ENCODE measurements around the gene CTNNAL1. TPM values are rescaled to one million over a fixed set of nuclear protein-coding genes. Genes with fewer than 3 reads are reported as not detected.

The CTNNAL1 gene
- total RNA-seq, 1 experiment from 2014 or later = 85.6 TPM

GRCh38 chr9:108911820-108912219, 101.5 kb downstream of the CTNNAL1 start:
- TF ChIP-seq, protein P1, sequence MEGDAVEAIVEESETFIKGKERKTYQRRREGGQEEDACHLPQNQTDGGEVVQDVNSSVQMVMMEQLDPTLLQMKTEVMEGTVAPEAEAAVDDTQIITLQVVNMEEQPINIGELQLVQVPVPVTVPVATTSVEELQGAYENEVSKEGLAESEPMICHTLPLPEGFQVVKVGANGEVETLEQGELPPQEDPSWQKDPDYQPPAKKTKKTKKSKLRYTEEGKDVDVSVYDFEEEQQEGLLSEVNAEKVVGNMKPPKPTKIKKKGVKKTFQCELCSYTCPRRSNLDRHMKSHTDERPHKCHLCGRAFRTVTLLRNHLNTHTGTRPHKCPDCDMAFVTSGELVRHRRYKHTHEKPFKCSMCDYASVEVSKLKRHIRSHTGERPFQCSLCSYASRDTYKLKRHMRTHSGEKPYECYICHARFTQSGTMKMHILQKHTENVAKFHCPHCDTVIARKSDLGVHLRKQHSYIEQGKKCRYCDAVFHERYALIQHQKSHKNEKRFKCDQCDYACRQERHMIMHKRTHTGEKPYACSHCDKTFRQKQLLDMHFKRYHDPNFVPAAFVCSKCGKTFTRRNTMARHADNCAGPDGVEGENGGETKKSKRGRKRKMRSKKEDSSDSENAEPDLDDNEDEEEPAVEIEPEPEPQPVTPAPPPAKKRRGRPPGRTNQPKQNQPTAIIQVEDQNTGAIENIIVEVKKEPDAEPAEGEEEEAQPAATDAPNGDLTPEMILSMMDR (IDR thresholded peaks at IDR 0.05; ENCODE audit: unreplicated experiment) = no peak
- Mint-ChIP-seq H3K36me3 (ENCODE audit: insufficient read depth, unreplicated experiment) (peaks cover 81% of the 10 kb centered on the region), H3K4me3 (ENCODE audit: unreplicated experiment) (no peak overlapping the region), H3K27ac (ENCODE audit: low read depth, unreplicated experiment) (no peak overlapping the region), H3K4me1 (ENCODE audit: insufficient read depth, unreplicated experiment) (no peaks in the 10 kb centered on the region), H3K9me3 (ENCODE audit: unreplicated experiment) (no peaks in the 10 kb centered on the region), H3K27me3 (ENCODE audit: insufficient read depth, unreplicated experiment) (no peaks in the 10 kb centered on the region)
- intact Hi-C loops (cut with micrococcal nuclease) = no loop called here
- no peak for DNase-seq (ENCODE audit: unreplicated experiment)
- POLR2A ChIA-PET = interaction anchor here (0.6 kb wide), 1 partner anchor 38 kb away, joined by 3 read pairs; no protein-coding TSS in a partner anchor
- CTCF ChIA-PET = interaction anchor here (1.2 kb wide), 1 partner anchor 20 kb away, joined by 5 read pairs; no protein-coding TSS in a partner anchor
- BruUV-seq (replicated peaks) = no TSS peak

GRCh38 chr9:108910914-108911313, 102.4 kb downstream of the CTNNAL1 start:
- Mint-ChIP-seq H3K36me3 (ENCODE audit: insufficient read depth, unreplicated experiment) (peaks cover 79% of the 10 kb centered on the region), H3K27me3 (ENCODE audit: insufficient read depth, unreplicated experiment) (no peaks in the 10 kb centered on the region), H3K9me3 (ENCODE audit: unreplicated experiment) (no peaks in the 10 kb centered on the region), H3K4me3 (ENCODE audit: unreplicated experiment) (no peak overlapping the region), H3K27ac (ENCODE audit: low read depth, unreplicated experiment) (peak overlapping the region; percentile 29), H3K4me1 (ENCODE audit: insufficient read depth, unreplicated experiment) (no peaks in the 10 kb centered on the region)
- DNase-seq (ENCODE audit: unreplicated experiment) = no peak
- intact Hi-C loops (cut with micrococcal nuclease) = no loop called here
- CTCF ChIA-PET = interaction anchor here (1.2 kb wide), 1 partner anchor 19 kb away, joined by 5 read pairs; no protein-coding TSS in a partner anchor
- POLR2A ChIA-PET = no interaction called here
- TF ChIP-seq, protein P1 (IDR thresholded peaks at IDR 0.05; ENCODE audit: unreplicated experiment) = no peak
- BruUV-seq (replicated peaks) = no TSS peak

DNA sequence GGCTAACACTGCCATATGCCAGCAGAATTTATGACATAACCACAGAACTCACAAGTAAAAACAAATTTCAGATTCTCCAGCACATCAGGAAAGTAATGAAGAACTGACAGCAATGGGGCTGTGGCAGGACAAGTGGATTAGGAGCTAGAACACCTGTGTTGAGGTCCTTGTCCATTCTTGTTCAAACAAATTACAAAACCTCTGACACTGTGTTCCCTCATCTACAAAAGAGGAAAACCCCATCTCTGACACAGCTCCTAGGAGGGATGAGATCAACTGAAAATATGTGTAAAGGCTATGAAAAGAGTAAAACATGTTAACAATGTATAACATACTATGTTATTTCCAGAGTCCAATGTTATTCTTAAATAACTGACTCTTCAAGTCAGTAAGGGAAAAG, 102.9 kb downstream of the CTNNAL1 start:
- no peaks in the 10 kb centered on the region for H3K9me3 Mint-ChIP-seq (ENCODE audit: unreplicated experiment)
- TF ChIP-seq, protein P1 (IDR thresholded peaks at IDR 0.05; ENCODE audit: unreplicated experiment) = no peak
- no peaks in the 10 kb centered on the region for H3K27me3 Mint-ChIP-seq (ENCODE audit: insufficient read depth, unreplicated experiment)
- CTCF ChIA-PET = interaction anchor here (0.6 to 0.7 kb wide), 2 partner anchors 43 to 1598 kb away, joined by 3 read pairs; no protein-coding TSS in a partner anchor
- H3K4me3 Mint-ChIP-seq (ENCODE audit: unreplicated experiment) = no peak overlapping the region
- peaks cover 79% of the 10 kb centered on the region for H3K36me3 Mint-ChIP-seq (ENCODE audit: insufficient read depth, unreplicated experiment)
- no peak for DNase-seq (ENCODE audit: unreplicated experiment)
- no peaks in the 10 kb centered on the region for H3K4me1 Mint-ChIP-seq (ENCODE audit: insufficient read depth, unreplicated experiment)
- POLR2A ChIA-PET = no interaction called here
- BruUV-seq (replicated peaks) = no TSS peak
- peak overlapping the region; percentile 29 for H3K27ac Mint-ChIP-seq (ENCODE audit: low read depth, unreplicated experiment)
- intact Hi-C loops (cut with micrococcal nuclease) = no loop called here

- DNase-seq (ENCODE audit: unreplicated experiment) = no peak
- ChIA-PET POLR2A (interaction anchor here (1.0 kb wide), 1 partner anchor 12 kb away, joined by 3 read pairs; no protein-coding TSS in a partner anchor), CTCF (no interaction called here)
- Mint-ChIP-seq H3K4me1 (ENCODE audit: insufficient read depth, unreplicated experiment) (no peaks in the 10 kb centered on the region), H3K27ac (ENCODE audit: low read depth, unreplicated experiment) (no peak overlapping the region), H3K36me3 (ENCODE audit: insufficient read depth, unreplicated experiment) (peaks cover 74% of the 10 kb centered on the region), H3K27me3 (ENCODE audit: insufficient read depth, unreplicated experiment) (no peaks in the 10 kb centered on the region), H3K9me3 (ENCODE audit: unreplicated experiment) (no peaks in the 10 kb centered on the region), H3K4me3 (ENCODE audit: unreplicated experiment) (no peak overlapping the region)
- no TSS peak for BruUV-seq (replicated peaks)
- intact Hi-C loops (cut with micrococcal nuclease) = no loop called here
- TF ChIP-seq, protein P1 (IDR thresholded peaks at IDR 0.05; ENCODE audit: unreplicated experiment) = no peak
Observed at GRCh38 chr9:108905494-108905893, 107.8 kb downstream of the CTNNAL1 start.
